GM12878 (cell line): Measurements from ENCODE around the gene TRAK2. TPM values are rescaled to one million over a fixed set of nuclear protein-coding genes. Genes with fewer than 3 reads are reported as not detected.

ENCODE experiments used
- ATAC-seq: fragments of 200-7000 bp; cut with Tn5 transposase; 3 replicates; pipeline ENCODE4 v1.9.1; 2020; ENCODE audit warnings: mild to moderate bottlenecking, moderate library complexity
- BruUV-seq: library from RNA; stranded (reverse); fragments of 400-500 nt; replicated peaks from 2 replicates; lab custom pipeline; 2021; lab: Mats Ljungman, UMichigan
- CTCF ChIA-PET: fragments of 300-600 bp; sonication (Branson Sonifier 250); formaldehyde crosslinking; extraction: SDS; loops from one replicate; lab custom pipeline; 2021; ENCODE audit warnings: inconsistent platforms; lab: Yijun Ruan, JAX
- POLR2A ChIA-PET: fragments of 350-600 bp; formaldehyde crosslinking; extraction: SDS; loops from one replicate; lab custom pipeline; 2021; ENCODE audit warnings: inconsistent platforms; lab: Charles Lee
- RAD21 ChIA-PET: fragments of 300-600 bp; sonication (Branson Sonifier 250); formaldehyde crosslinking; loops from one replicate; lab custom pipeline; 2023; ENCODE audit warnings: antibody characterized with exemption; ENCODE audit not compliant: unreplicated experiment; lab: Charles Lee
- SMC1A ChIA-PET: fragments of 300-600 bp; sonication (Branson Sonifier 250); formaldehyde crosslinking; loops from one replicate; lab custom pipeline; 2023; ENCODE audit not compliant: unreplicated experiment, uncharacterized antibody; lab: Charles Lee
- DNase-seq: peaks from one replicate; pipeline ENCODE4 v3.0.0-alpha.2; 2011; ENCODE audit warnings: low read depth, low spot score
- FAIRE-seq: peaks from 3 replicates; lab custom pipeline; 2011; peaks lifted over from hg19 to GRCh38; lab: Jason Lieb, UNC
- H2AFZ ChIP-seq: 2 replicates; pipeline ENCODE4 v1.6.0; 2011; ENCODE audit warnings: low read depth, low read length, control low read depth; ENCODE audit not compliant: control insufficient read depth
- H3K27ac ChIP-seq: 2 replicates; pipeline ENCODE4 v1.5.1; 2011; ENCODE audit warnings: control low read depth; ENCODE audit not compliant: control insufficient read depth, insufficient read depth
- H3K27me3 ChIP-seq, 2 experiments: replicated peaks in 1 of 2; 2 replicates each; pipeline versions ENCODE4 v1.6.0 to v1.6.1; 2011; ENCODE audit warnings: low read length in 1 of 2; ENCODE audit not compliant: control insufficient read depth in 2 of 2, insufficient read depth in 2 of 2
- H3K36me3 ChIP-seq, 2 experiments: 2 replicates each; pipeline ENCODE4 v1.5.1; 2011; ENCODE audit warnings: low read length in 1 of 2; ENCODE audit not compliant: control insufficient read depth in 2 of 2, insufficient read depth in 2 of 2
- H3K4me1 ChIP-seq: 2 replicates; pipeline ENCODE4 v1.6.1; 2011; ENCODE audit warnings: mild to moderate bottlenecking, low read length, moderate library complexity, mixed read lengths; ENCODE audit not compliant: control insufficient read depth, insufficient read depth
- H3K4me2 ChIP-seq: 2 replicates; pipeline ENCODE4 v1.6.0; 2011; ENCODE audit warnings: control low read depth; ENCODE audit not compliant: control insufficient read depth, insufficient read depth
- H3K4me3 ChIP-seq: fragments of 200-600 bp; sonication (generic); 2 replicates; pipeline ENCODE4 v1.5.1; 2016
- H3K79me2 ChIP-seq: 2 replicates; pipeline ENCODE4 v1.6.0; 2011; ENCODE audit warnings: low read length; ENCODE audit not compliant: control insufficient read depth, insufficient read depth
- H3K9ac ChIP-seq: 2 replicates; pipeline ENCODE4 v1.8.0; 2011; ENCODE audit warnings: low read length, control low read depth, mixed read lengths; ENCODE audit not compliant: control insufficient read depth, insufficient read depth
- H3K9me3 ChIP-seq: replicated peaks from 3 replicates; pipeline ENCODE4 v1.5.1; 2011; ENCODE audit warnings: mild to moderate bottlenecking, low read length; ENCODE audit not compliant: control insufficient read depth, insufficient read depth
- H4K20me1 ChIP-seq: 2 replicates; pipeline ENCODE4 v1.6.0; 2011; ENCODE audit not compliant: control insufficient read depth, insufficient read depth
- BRCA1 ChIP-seq: IDR thresholded peaks from 2 replicates; pipeline ENCODE4 v1.6.1; 2011; ENCODE audit warnings: low read depth, low read length, improper control_type of control experiment
- CBX3 ChIP-seq: fragments of 200-600 bp; sonication (generic); IDR thresholded peaks from 2 replicates; pipeline ENCODE4 v1.6.1; 2016; ENCODE audit warnings: low read depth, borderline replicate concordance
- CHD2 ChIP-seq: IDR thresholded peaks from 2 replicates; pipeline ENCODE4 v1.6.1; 2011; ENCODE audit warnings: low read depth, low read length, improper control_type of control experiment, borderline replicate concordance
- CHD4 ChIP-seq: fragments of 200-600 bp; sonication (generic); IDR thresholded peaks from 2 replicates; pipeline ENCODE4 v1.6.1; 2016; ENCODE audit warnings: mild to moderate bottlenecking
- FOS ChIP-seq: IDR thresholded peaks from 3 replicates; pipeline ENCODE4 v1.6.1; 2011; ENCODE audit warnings: borderline replicate concordance; ENCODE audit not compliant: insufficient read length; ENCODE audit errors: extremely low read depth
- HCFC1 ChIP-seq: fragments of 150-350 bp; IDR thresholded peaks from 2 replicates; pipeline ENCODE4 v1.6.1; 2014; ENCODE audit warnings: low read length
- NR2C1 ChIP-seq: fragments of 450-650 bp; IDR thresholded peaks from 2 replicates; pipeline ENCODE4 v1.6.1; 2017; ENCODE audit warnings: antibody characterized with exemption, mild to moderate bottlenecking, moderate library complexity
- PAX5 ChIP-seq: IDR thresholded peaks from 2 replicates; pipeline ENCODE4 v1.6.1; 2011; ENCODE audit warnings: low read depth, low read length, borderline replicate concordance
- TCF3 ChIP-seq: IDR thresholded peaks from 2 replicates; pipeline ENCODE4 v1.6.1; 2012; ENCODE audit warnings: low read depth, mild to moderate bottlenecking, low read length, borderline replicate concordance; ENCODE audit not compliant: insufficient read depth
- WRNIP1 ChIP-seq: IDR thresholded peaks from 2 replicates; pipeline ENCODE4 v1.6.1; 2011; ENCODE audit warnings: low read depth, low read length, improper control_type of control experiment, borderline replicate concordance
- YBX1 ChIP-seq: fragments of 450-650 bp; IDR thresholded peaks from 2 replicates; pipeline ENCODE4 v1.6.1; 2016; ENCODE audit warnings: antibody characterized with exemption
- ZNF217 ChIP-seq: fragments of 450-650 bp; IDR thresholded peaks from 2 replicates; pipeline ENCODE4 v1.6.1; 2017; ENCODE audit warnings: antibody characterized with exemption, mild to moderate bottlenecking
- ZSCAN29 ChIP-seq: fragments of 450-650 bp; IDR thresholded peaks from 2 replicates; pipeline ENCODE4 v1.6.1; 2017; ENCODE audit warnings: mild to moderate bottlenecking, moderate library complexity
- WGBS: methylation state at CpG from one replicate; pipeline ENCODE4 v1.1.6; 2016; ENCODE audit warnings: low lambda C conversion rate; ENCODE audit not compliant: insufficient replicate concordance, insufficient coverage; ENCODE audit errors: missing lambda C conversion rate; 5-methylcytosine and 5-hydroxymethylcytosine counted together
- in situ Hi-C: fragments of 300-500 bp; cut with MboI; formaldehyde crosslinking; loops from 9 replicates; pipeline ENCODE4 v1.14.3; 2018; ENCODE audit warnings: mixed read lengths
- intact Hi-C: fragments of 100-400 bp; cut with micrococcal nuclease; formaldehyde crosslinking; loops from one replicate; pipeline ENCODE4 v1.14.2; 2022; ENCODE audit not compliant: unreplicated experiment
- polyA plus RNA-seq, 11 experiments: library from polyadenylated mRNA; depleted of rRNA in 4 of 11; unstranded in 6 of 11; stranded (reverse) in 5 of 11; fragments of >200 nt; fragmentation: Nextera tagmentation in 4 of 11; fragmentation: Illumina TruSeq in 1 of 11; extraction: Ambion mirVana in 4 of 11; extraction: Trizol in 1 of 11; gene quantifications; 1 replicate in 1 of 11; 2 replicates in 10 of 11; pipeline versions ENCODE4 v1.2.1 to v1.2.3, GENCODE V29; 2011 to 2016; ENCODE audit warnings: inconsistent platforms in 2 of 11, missing spikeins in 2 of 11, low read depth in 1 of 11
- total RNA-seq, 4 experiments: library from RNA; depleted of rRNA in 3 of 4; stranded (reverse); fragments of >200 nt in 3 of 4; fragmentation: Illumina TruSeq in 1 of 4; extraction: Trizol in 1 of 4; gene quantifications; 2 replicates each; pipeline versions ENCODE4 v1.2.1 to v1.2.3, GENCODE V29; 2013 to 2021
- TF ChIP-seq, protein P1 (sequence below): IDR thresholded peaks from 2 replicates; pipeline ENCODE4 v1.6.1; 2012; ENCODE audit warnings: improper control_type of control experiment, low read depth, low read length; ENCODE audit not compliant: insufficient replicate concordance

TRAK2 gene
- total and polyA plus RNA-seq, 10 of the 15 experiments (the other 5 are each of a cell fraction or from before 2014, with no cell fraction given), result 5.2 to 20.0 (median 11.8) TPM

DNA sequence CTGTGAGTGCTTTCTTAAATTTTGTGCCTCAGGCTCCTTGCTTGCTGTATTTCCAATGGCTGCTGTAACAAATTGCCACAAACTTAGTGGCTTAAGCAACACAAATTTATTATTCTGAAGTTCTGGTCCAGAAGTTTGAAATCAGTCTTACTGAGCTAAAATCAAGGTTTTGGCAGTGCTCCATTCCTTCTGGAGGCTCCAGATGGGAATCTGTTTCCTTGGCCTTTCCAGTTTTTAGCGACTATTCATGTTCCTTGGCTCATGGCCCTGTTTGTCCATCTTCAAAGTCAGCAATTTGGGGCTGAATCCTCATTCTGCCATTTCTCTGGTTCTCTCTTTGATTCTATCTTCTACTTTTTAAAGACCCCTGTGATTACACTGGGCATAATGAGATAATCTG is 32.1 kb upstream of the TRAK2 start:
- FAIRE-seq (no peak), DNase-seq (no peak), ATAC-seq (no peak)
- POLR2A ChIA-PET, result no interaction called here
- H3K36me3 ChIP-seq, result no peaks in the 10 kb centered on the region
- no peak overlapping the region for H3K4me2 ChIP-seq
- CTCF ChIA-PET, result no interaction called here
- H3K9ac ChIP-seq, result no peak overlapping the region
- no peak overlapping the region for H2AFZ ChIP-seq
- TF ChIP-seq FOS, result no peak
- TF ChIP-seq WRNIP1, result no peak
- TF ChIP-seq NR2C1, result no peak
- TF ChIP-seq CHD2, result no peak
- TF ChIP-seq TCF3, result no peak
- no peak for TF ChIP-seq CBX3
- TF ChIP-seq BRCA1, result no peak
- no peak for TF ChIP-seq YBX1
- TF ChIP-seq PAX5, result no peak
- TF ChIP-seq ZNF217, result no peak
- TF ChIP-seq, protein P1, sequence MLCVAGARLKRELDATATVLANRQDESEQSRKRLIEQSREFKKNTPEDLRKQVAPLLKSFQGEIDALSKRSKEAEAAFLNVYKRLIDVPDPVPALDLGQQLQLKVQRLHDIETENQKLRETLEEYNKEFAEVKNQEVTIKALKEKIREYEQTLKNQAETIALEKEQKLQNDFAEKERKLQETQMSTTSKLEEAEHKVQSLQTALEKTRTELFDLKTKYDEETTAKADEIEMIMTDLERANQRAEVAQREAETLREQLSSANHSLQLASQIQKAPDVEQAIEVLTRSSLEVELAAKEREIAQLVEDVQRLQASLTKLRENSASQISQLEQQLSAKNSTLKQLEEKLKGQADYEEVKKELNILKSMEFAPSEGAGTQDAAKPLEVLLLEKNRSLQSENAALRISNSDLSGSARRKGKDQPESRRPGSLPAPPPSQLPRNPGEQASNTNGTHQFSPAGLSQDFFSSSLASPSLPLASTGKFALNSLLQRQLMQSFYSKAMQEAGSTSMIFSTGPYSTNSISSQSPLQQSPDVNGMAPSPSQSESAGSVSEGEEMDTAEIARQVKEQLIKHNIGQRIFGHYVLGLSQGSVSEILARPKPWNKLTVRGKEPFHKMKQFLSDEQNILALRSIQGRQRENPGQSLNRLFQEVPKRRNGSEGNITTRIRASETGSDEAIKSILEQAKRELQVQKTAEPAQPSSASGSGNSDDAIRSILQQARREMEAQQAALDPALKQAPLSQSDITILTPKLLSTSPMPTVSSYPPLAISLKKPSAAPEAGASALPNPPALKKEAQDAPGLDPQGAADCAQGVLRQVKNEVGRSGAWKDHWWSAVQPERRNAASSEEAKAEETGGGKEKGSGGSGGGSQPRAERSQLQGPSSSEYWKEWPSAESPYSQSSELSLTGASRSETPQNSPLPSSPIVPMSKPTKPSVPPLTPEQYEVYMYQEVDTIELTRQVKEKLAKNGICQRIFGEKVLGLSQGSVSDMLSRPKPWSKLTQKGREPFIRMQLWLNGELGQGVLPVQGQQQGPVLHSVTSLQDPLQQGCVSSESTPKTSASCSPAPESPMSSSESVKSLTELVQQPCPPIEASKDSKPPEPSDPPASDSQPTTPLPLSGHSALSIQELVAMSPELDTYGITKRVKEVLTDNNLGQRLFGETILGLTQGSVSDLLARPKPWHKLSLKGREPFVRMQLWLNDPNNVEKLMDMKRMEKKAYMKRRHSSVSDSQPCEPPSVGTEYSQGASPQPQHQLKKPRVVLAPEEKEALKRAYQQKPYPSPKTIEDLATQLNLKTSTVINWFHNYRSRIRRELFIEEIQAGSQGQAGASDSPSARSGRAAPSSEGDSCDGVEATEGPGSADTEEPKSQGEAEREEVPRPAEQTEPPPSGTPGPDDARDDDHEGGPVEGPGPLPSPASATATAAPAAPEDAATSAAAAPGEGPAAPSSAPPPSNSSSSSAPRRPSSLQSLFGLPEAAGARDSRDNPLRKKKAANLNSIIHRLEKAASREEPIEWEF, result no peak
- TF ChIP-seq HCFC1, result no peak
- TF ChIP-seq ZSCAN29, result no peak
- TF ChIP-seq CHD4, result no peak
- SMC1A ChIA-PET, result no interaction called here
- H3K27ac ChIP-seq, result no peak overlapping the region
- 47% methylated on average over 1 of the region's 1 CpG for WGBS
- in situ Hi-C loops (no loop called here), intact Hi-C loops (no loop called here)
- no peaks in the 10 kb centered on the region for H3K27me3 ChIP-seq
- no peaks in the 10 kb centered on the region for H3K79me2 ChIP-seq
- H3K4me1 ChIP-seq, result no peaks in the 10 kb centered on the region
- H3K4me3 ChIP-seq, result no peak overlapping the region
- no peaks in the 10 kb centered on the region for H3K9me3 ChIP-seq
- RAD21 ChIA-PET, result no interaction called here
- no peaks in the 10 kb centered on the region for H4K20me1 ChIP-seq
- no TSS peak for BruUV-seq
